NB4 (cell line): ENCODE data around the gene MAP10.

ENCODE experiments used
- DNase-seq: peaks from one replicate; pipeline ENCODE4 v3.0.0; 2010; ENCODE audit warnings: low read depth
- H3K4me3 ChIP-seq: one replicate; pipeline ENCODE4 v1.5.1; 2011; ENCODE audit warnings: mild to moderate bottlenecking, low read depth, low read length, moderate library complexity
- CTCF ChIP-seq: IDR thresholded peaks from one replicate; pipeline ENCODE4 v1.5.1; 2012; ENCODE audit warnings: low read depth, low read length
- MYC ChIP-seq: IDR thresholded peaks from 2 replicates; pipeline ENCODE4 v1.6.1; 2011; ENCODE audit warnings: low read depth, low read length
- POLR2A ChIP-seq: IDR thresholded peaks from 2 replicates; pipeline ENCODE4 v1.6.1; 2011; ENCODE audit warnings: mild to moderate bottlenecking; ENCODE audit not compliant: insufficient read length; ENCODE audit errors: extremely low read depth
- TF ChIP-seq, protein P1 (sequence below): IDR thresholded peaks from 2 replicates; pipeline ENCODE4 v1.6.1; 2011; ENCODE audit warnings: low read depth, low read length

The MAP10 gene

DNA sequence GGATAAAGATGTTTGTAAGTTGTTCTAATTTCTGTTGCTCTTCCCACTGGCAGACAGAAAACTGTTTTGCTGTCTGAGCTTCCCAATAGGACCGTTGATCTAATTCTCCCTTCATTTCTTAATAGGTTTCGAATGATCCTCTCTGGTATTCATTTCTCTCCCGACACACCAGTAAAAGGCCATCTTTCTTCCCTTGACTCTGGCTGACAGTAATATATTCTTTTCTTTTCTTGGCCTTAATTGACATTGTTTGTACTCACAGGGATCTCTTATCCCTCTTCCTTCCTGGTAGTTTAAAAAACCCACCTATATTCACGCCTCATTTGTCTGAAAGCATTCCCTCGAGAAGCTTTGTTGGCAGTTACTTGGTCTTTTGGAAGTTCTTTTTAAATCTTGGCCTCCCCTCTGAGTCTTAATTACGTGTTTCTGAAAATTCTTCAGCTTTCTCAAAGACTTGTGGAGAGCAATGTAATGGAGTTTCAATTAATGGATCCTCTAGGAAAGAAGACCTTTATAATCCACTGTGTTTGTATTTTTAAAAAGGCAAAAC, 40.3 kb downstream of the MAP10 start:
- no peak for DNase-seq
- H3K4me3 ChIP-seq = no peak overlapping the region
- TF ChIP-seq MYC (no peak), CTCF (no peak), POLR2A (no peak)
- TF ChIP-seq, protein P1, sequence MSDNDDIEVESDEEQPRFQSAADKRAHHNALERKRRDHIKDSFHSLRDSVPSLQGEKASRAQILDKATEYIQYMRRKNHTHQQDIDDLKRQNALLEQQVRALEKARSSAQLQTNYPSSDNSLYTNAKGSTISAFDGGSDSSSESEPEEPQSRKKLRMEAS = no peak

DNA sequence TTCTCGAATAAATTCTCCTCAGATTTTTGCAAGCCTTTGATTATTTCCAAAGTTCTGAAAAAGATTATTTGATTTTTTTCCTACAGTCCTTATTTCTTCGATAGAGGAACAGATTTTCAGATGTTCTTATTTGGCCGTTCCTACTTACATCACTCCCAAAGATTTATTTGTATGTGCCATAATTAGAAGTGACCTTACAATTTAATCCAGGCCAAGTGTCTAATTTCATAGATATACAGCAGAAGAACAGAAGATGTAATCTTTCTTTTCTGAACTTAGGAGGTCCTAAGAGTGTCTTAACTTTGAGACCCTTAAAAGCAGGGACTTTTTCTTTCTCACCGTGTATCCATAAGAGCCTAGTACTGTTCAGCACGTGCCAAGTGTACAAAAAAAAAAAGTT, 46.3 kb downstream of the MAP10 start:
- H3K4me3 ChIP-seq = no peak overlapping the region
- TF ChIP-seq MYC = no peak
- no peak for TF ChIP-seq POLR2A
- TF ChIP-seq CTCF = no peak
- TF ChIP-seq, protein P1 = no peak
- DNase-seq = no peak

GRCh38 chr1:232853994-232854797, 49.0 kb downstream of the MAP10 start:
- no peak for TF ChIP-seq MYC
- no peak for TF ChIP-seq POLR2A
- TF ChIP-seq, protein P1 = no peak
- TF ChIP-seq CTCF = no peak
- H3K4me3 ChIP-seq = no peak overlapping the region
- no peak for DNase-seq

- DNase-seq = no peak
- H3K4me3 ChIP-seq = no peak overlapping the region
- TF ChIP-seq, protein P1 = no peak
- TF ChIP-seq MYC (no peak), POLR2A (no peak), CTCF (no peak)
These were observed 49.6 kb downstream of the MAP10 start for GRCh38 chr1:232854798-232855159.

DNA sequence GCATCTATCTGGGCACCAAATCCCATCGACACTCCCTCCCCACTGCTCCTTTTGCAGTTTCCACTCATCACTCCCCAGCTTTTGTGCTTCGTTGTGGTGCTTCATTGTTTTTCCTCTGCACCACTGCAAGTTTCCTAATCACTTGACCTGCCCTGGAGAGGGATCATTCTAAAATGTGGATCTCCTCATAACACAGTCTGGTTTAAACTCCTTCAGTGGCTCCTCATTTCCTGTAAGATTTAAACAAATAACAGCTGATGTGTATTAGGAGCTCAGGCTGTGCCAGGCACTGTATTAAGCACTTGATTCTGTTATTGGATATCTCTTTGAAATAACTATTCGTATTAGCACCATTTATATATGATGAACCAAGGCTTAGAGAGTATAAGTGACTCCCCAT, 51.3 kb downstream of the MAP10 start:
- TF ChIP-seq CTCF = no peak
- H3K4me3 ChIP-seq = no peak overlapping the region
- no peak for DNase-seq
